Measurements from ENCODE around the gene UTP4.

DNA sequence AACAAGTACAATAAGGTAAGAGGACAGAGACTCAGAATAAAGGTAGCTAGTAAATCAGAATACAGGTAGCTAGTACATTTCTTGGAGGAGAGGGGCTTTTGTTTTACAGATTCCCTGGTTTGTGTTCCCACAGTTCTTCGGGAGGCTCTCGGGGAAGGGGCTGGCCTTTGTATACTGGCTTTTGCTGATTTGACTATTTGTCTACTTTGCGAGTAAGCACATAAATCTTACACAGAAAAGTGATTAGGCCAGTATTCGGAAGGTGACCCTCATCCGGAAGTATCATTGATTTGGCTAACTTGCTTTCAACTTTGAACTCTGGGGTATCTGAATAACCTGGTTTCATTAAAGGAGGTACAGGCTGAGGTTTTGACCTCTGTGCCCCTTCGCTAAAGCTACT is 33.1 kb downstream of the UTP4 start:
- no peak for TF ChIP-seq POLR2AphosphoS5 (IDR thresholded peaks at IDR 0.05; ENCODE audit: insufficient read depth, low read depth, low read length)
- TF ChIP-seq, protein P1, sequence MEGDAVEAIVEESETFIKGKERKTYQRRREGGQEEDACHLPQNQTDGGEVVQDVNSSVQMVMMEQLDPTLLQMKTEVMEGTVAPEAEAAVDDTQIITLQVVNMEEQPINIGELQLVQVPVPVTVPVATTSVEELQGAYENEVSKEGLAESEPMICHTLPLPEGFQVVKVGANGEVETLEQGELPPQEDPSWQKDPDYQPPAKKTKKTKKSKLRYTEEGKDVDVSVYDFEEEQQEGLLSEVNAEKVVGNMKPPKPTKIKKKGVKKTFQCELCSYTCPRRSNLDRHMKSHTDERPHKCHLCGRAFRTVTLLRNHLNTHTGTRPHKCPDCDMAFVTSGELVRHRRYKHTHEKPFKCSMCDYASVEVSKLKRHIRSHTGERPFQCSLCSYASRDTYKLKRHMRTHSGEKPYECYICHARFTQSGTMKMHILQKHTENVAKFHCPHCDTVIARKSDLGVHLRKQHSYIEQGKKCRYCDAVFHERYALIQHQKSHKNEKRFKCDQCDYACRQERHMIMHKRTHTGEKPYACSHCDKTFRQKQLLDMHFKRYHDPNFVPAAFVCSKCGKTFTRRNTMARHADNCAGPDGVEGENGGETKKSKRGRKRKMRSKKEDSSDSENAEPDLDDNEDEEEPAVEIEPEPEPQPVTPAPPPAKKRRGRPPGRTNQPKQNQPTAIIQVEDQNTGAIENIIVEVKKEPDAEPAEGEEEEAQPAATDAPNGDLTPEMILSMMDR (IDR thresholded peaks at IDR 0.05; ENCODE audit: extremely low read depth in 1 of 2, insufficient read depth in 1 of 2, low read depth in 1 of 2, low read length in 2 of 2): no peak
- no peak for TF ChIP-seq POLR2A (IDR thresholded peaks at IDR 0.05; ENCODE audit: low read depth, low read length)
- no peak for TF ChIP-seq MYC (IDR thresholded peaks at IDR 0.05; ENCODE audit: low read depth, low read length)
- no peak for TF ChIP-seq EZH2 (IDR thresholded peaks at IDR 0.05; ENCODE audit: borderline replicate concordance, low read depth, low read length, severe bottlenecking)

Data from endothelial cell of umbilical vein (primary cell).